MM.1S (cell line): ENCODE measurements around the gene CORO7.

Experiments
- DNase-seq: peaks from one replicate; pipeline ENCODE4 v3.0.0-alpha.2; 2015
- H2AFZ ChIP-seq: fragments of 300-600 bp; sonication (generic); 2 replicates; pipeline ENCODE4 v1.6.0; 2016; ENCODE audit warnings: antibody characterized with exemption, low read length
- H3F3A ChIP-seq: fragments of 300-600 bp; sonication (generic); 2 replicates; pipeline ENCODE4 v1.6.1; 2016; ENCODE audit warnings: mild to moderate bottlenecking, antibody characterized with exemption, low read length, moderate library complexity, mixed read lengths; ENCODE audit not compliant: insufficient read depth
- H3K27ac ChIP-seq: fragments of 300-600 bp; sonication (generic); 2 replicates; pipeline ENCODE4 v1.5.1; 2016; ENCODE audit warnings: mild to moderate bottlenecking, low read length
- H3K27me3 ChIP-seq: fragments of 300-600 bp; sonication (generic); replicated peaks from 2 replicates; pipeline ENCODE4 v1.6.0; 2016; ENCODE audit warnings: low read length; ENCODE audit not compliant: insufficient read depth
- H3K36me3 ChIP-seq: fragments of 300-600 bp; sonication (generic); replicated peaks from 2 replicates; pipeline ENCODE4 v1.6.1; 2016; ENCODE audit warnings: mild to moderate bottlenecking, low read length, mixed read lengths; ENCODE audit not compliant: insufficient read depth
- H3K4me1 ChIP-seq: fragments of 300-600 bp; sonication (generic); 2 replicates; pipeline ENCODE4 v1.6.1; 2016; ENCODE audit warnings: low read length, mixed read lengths
- H3K4me2 ChIP-seq: fragments of 300-600 bp; sonication (generic); 2 replicates; pipeline ENCODE4 v1.6.0; 2016; ENCODE audit warnings: low read depth, low read length
- H3K4me3 ChIP-seq: fragments of 300-600 bp; sonication (generic); 2 replicates; pipeline ENCODE4 v1.5.1; 2016; ENCODE audit warnings: low read length, mixed read lengths
- H3K79me2 ChIP-seq: fragments of 300-600 bp; sonication (generic); 2 replicates; pipeline ENCODE4 v1.6.1; 2016; ENCODE audit warnings: mixed run types, low read length, mixed read lengths
- H3K9ac ChIP-seq: fragments of 300-600 bp; sonication (generic); 2 replicates; pipeline ENCODE4 v1.6.1; 2016; ENCODE audit warnings: low read length, mixed read lengths
- H3K9me2 ChIP-seq: fragments of 300-600 bp; sonication (generic); replicated peaks from 2 replicates; pipeline ENCODE4 v1.6.1; 2016; ENCODE audit warnings: mild to moderate bottlenecking, low read length, mixed read lengths; ENCODE audit not compliant: insufficient read depth
- H3K9me3 ChIP-seq: fragments of 300-600 bp; sonication (generic); replicated peaks from 2 replicates; pipeline ENCODE4 v1.6.1; 2016; ENCODE audit warnings: mild to moderate bottlenecking, low read length, mixed read lengths; ENCODE audit not compliant: insufficient read depth
- H4K20me1 ChIP-seq: fragments of 300-600 bp; sonication (generic); 2 replicates; pipeline ENCODE4 v1.6.1; 2016; ENCODE audit warnings: mild to moderate bottlenecking, low read length, moderate library complexity, mixed read lengths; ENCODE audit not compliant: insufficient read depth
- CTCF ChIP-seq: fragments of 300-600 bp; sonication (generic); IDR thresholded peaks from 2 replicates; pipeline ENCODE4 v1.5.1; 2016; ENCODE audit warnings: antibody characterized with exemption, low read length, mixed read lengths
- EZH2 ChIP-seq: fragments of 300-600 bp; sonication (generic); optimal IDR thresholded peaks from 2 replicates; pipeline ENCODE3; 2017; ENCODE audit warnings: low read depth, mild to moderate bottlenecking, antibody characterized with exemption, low read length, mixed read lengths
- EZH2phosphoT487 ChIP-seq: fragments of 300-600 bp; sonication (generic); IDR thresholded peaks from 2 replicates; pipeline ENCODE4 v1.6.1; 2018; ENCODE audit warnings: antibody characterized with exemption, low read length

The CORO7 gene

GRCh38 chr16:4404967-4405696, 11.3 kb downstream of the CORO7 start:
- peaks cover 5% of the 10 kb centered on the region; the same call in 1 of the 2 replicates for H4K20me1 ChIP-seq
- no peak overlapping the region for H3K27ac ChIP-seq
- H3K79me2 ChIP-seq = peaks cover 65% of the 10 kb centered on the region
- H3K9me3 ChIP-seq = no peaks in the 10 kb centered on the region
- no peaks in the 10 kb centered on the region for H3K27me3 ChIP-seq
- no peak overlapping the region for H3K9ac ChIP-seq
- H3K4me3 ChIP-seq = no peak overlapping the region
- no peak for DNase-seq
- TF ChIP-seq EZH2 (no peak), CTCF (no peak), EZH2phosphoT487 (no peak)
- H2AFZ ChIP-seq = no peak overlapping the region
- no peak overlapping the region for H3K4me2 ChIP-seq
- no peaks in the 10 kb centered on the region for H3K9me2 ChIP-seq
- H3K36me3 ChIP-seq = peaks cover 14% of the 10 kb centered on the region
- H3F3A ChIP-seq = no peaks in the 10 kb centered on the region
- H3K4me1 ChIP-seq = no peaks in the 10 kb centered on the region

GRCh38 chr16:4404247-4404966, 12.0 kb downstream of the CORO7 start:
- peaks cover 61% of the 10 kb centered on the region for H3K79me2 ChIP-seq
- 0 out of 2 replicates have a peak, but pooled peaks cover under 1% of the 10 kb centered on the region for H4K20me1 ChIP-seq
- no peaks in the 10 kb centered on the region for H3K27me3 ChIP-seq
- DNase-seq = no peak
- no peak overlapping the region for H3K4me2 ChIP-seq
- H3K4me3 ChIP-seq = no peak overlapping the region
- TF ChIP-seq CTCF = peak; percentile 62
- TF ChIP-seq EZH2 = no peak
- no peak overlapping the region for H3K9ac ChIP-seq
- H3K4me1 ChIP-seq = no peaks in the 10 kb centered on the region
- no peaks in the 10 kb centered on the region for H3K9me2 ChIP-seq
- H3K27ac ChIP-seq = no peak overlapping the region
- H3K36me3 ChIP-seq = peaks cover 14% of the 10 kb centered on the region
- no peaks in the 10 kb centered on the region; the same call in 1 of the 2 replicates for H3F3A ChIP-seq
- no peaks in the 10 kb centered on the region for H3K9me3 ChIP-seq
- H2AFZ ChIP-seq = no peak overlapping the region

- H3K9me3 ChIP-seq = no peaks in the 10 kb centered on the region
- H3K4me1 ChIP-seq = no peaks in the 10 kb centered on the region
- no peak for DNase-seq
- H3K4me2 ChIP-seq = no peak overlapping the region
- H3K9ac ChIP-seq = no peak overlapping the region
- H3K27me3 ChIP-seq = no peaks in the 10 kb centered on the region
- H3K79me2 ChIP-seq = peaks cover 56% of the 10 kb centered on the region
- no peak overlapping the region for H3K4me3 ChIP-seq
- no peaks in the 10 kb centered on the region; the same call in 1 of the 2 replicates for H3F3A ChIP-seq
- no peak overlapping the region for H3K27ac ChIP-seq
- no peaks in the 10 kb centered on the region for H4K20me1 ChIP-seq
- no peaks in the 10 kb centered on the region for H3K9me2 ChIP-seq
- TF ChIP-seq EZH2 = no peak
- no peak for TF ChIP-seq EZH2phosphoT487
- no peak for TF ChIP-seq CTCF
- H3K36me3 ChIP-seq = peaks cover 8% of the 10 kb centered on the region
- no peak overlapping the region for H2AFZ ChIP-seq
These were observed 13.1 kb downstream of the CORO7 start for GRCh38 chr16:4403133-4403949.
